Measurements from ENCODE around the gene IRX6. TPM values are rescaled to one million over a fixed set of nuclear protein-coding genes. Genes with fewer than 3 reads are reported as not detected.

Gene IRX6
- total and polyA plus RNA-seq, 2 of the 8 experiments (the other 6 are each of a cell fraction or from before 2014, with no cell fraction given) = 0.61 TPM; not detected in 1

- no peaks in the 10 kb centered on the region for H3K23me2 ChIP-seq (ENCODE audit: low read depth, low read length)
- ChIA-PET POLR2A (ENCODE audit: partially characterized antibody) (no interaction called here), CTCF (ENCODE audit: partially characterized antibody) (interaction anchor here (0.6 to 1.8 kb wide), 4 partner anchors 13 to 729 kb away, joined by 3 to 8 read pairs (median 5); partner anchors contain the start of gene IRX6)
- H4K91ac ChIP-seq (replicated peaks; ENCODE audit: insufficient read length, low read length) = no peak overlapping the region
- no peak overlapping the region for H4K8ac ChIP-seq (ENCODE audit: extremely low read depth, insufficient read depth, low read length)
- no peak overlapping the region for H2BK120ac ChIP-seq (replicated peaks; ENCODE audit: low read depth, low read length)
- no peak overlapping the region for H2AK5ac ChIP-seq (ENCODE audit: low read depth, low read length)
- H3K27me3 ChIP-seq (replicated peaks in 1 of 4; ENCODE audit: control insufficient read depth in 3 of 4, extremely low read depth in 1 of 4, insufficient read depth in 3 of 4, low read length in 3 of 4) = no peaks in the 10 kb centered on the region
- H3K4me1 ChIP-seq (replicated peaks in 1 of 4; ENCODE audit: control insufficient read depth in 3 of 4, insufficient read depth in 4 of 4, low read length in 3 of 4) = peaks cover 4 to 15% (median 9%) of the 10 kb centered on the region in 4 experiments; a peak in 6 of 7 replicates
- no peaks in the 10 kb centered on the region for H3K36me3 ChIP-seq (ENCODE audit: control insufficient read depth in 2 of 4, insufficient read depth in 4 of 4, low read length in 3 of 4)
- H4K20me1 ChIP-seq (replicated peaks in 1 of 2; ENCODE audit: control insufficient read depth in 1 of 2, insufficient read depth in 2 of 2, low read length in 2 of 2) = no peaks in the 10 kb centered on the region
- peak overlapping the region; percentile 66 for H2AFZ ChIP-seq (ENCODE audit: low read length)
- H3K27ac ChIP-seq (ENCODE audit: low read depth, low read length) = no peak overlapping the region
- no peaks in the 10 kb centered on the region for H3K79me2 ChIP-seq (ENCODE audit: control insufficient read depth in 1 of 2, insufficient read depth in 2 of 2, low read length in 2 of 2)
- no peak overlapping the region for H4K5ac ChIP-seq (ENCODE audit: insufficient read length, low read depth, low read length)
- H3K4me3 ChIP-seq (ENCODE audit: extremely low read depth in 1 of 4, insufficient read depth in 2 of 4, low read depth in 3 of 4, low read length in 4 of 4) = no peak overlapping the region
- H3K4me2 ChIP-seq (ENCODE audit: insufficient read depth in 1 of 2, low read depth in 2 of 2, low read length in 2 of 2) = peak overlapping the region; percentile 24 to 47
- no peak overlapping the region for H3K14ac ChIP-seq (ENCODE audit: insufficient read length)
- TF ChIP-seq KDM4A (IDR thresholded peaks at IDR 0.05; ENCODE audit: low read depth, low read length, severe bottlenecking) (no peak), USF2 (IDR thresholded peaks at IDR 0.05; ENCODE audit: low read length) (no peak), SP1 (IDR thresholded peaks at IDR 0.05; ENCODE audit: low read depth, low read length) (peak; percentile 51; the same call in 1 of the 2 replicates)
- no peak overlapping the region for H3K18ac ChIP-seq (ENCODE audit: extremely low read depth, low read length)
- FAIRE-seq = peak; percentile 83
- H2BK12ac ChIP-seq (ENCODE audit: low read depth, low read length) = no peak overlapping the region; the same call in 1 of the 2 replicates
- no peak overlapping the region for H2BK20ac ChIP-seq (ENCODE audit: low read length)
- DNase-seq (ENCODE audit: low read depth in 1 of 2, low spot score in 2 of 2) = no peak
- no peak overlapping the region for H3K23ac ChIP-seq (ENCODE audit: insufficient read length)
- H2BK15ac ChIP-seq (ENCODE audit: low read length) = no peak overlapping the region
- H3K9ac ChIP-seq (replicated peaks in 1 of 4; ENCODE audit: extremely low read depth in 1 of 4, low read depth in 3 of 4, low read length in 3 of 4) = no peak overlapping the region
- no peaks in the 10 kb centered on the region for H3K79me1 ChIP-seq (ENCODE audit: low read depth, low read length)
- 0 out of 4 replicates have a peak, but pooled peaks cover 0 to 6% of the 10 kb centered on the region in 2 experiments for H3K9me3 ChIP-seq (ENCODE audit: insufficient read depth in 2 of 2, low read depth in 1 of 2, low read length in 1 of 2)
- no peak overlapping the region for H2BK5ac ChIP-seq (ENCODE audit: low read depth, low read length)
- 30% methylated on average over 1 of the region's 1 CpG; no CpG with 5 or more reads in 1 of the 2 experiments for WGBS, 2 experiments (ENCODE audit: extremely low coverage in 1 of 2, insufficient coverage in 1 of 2, insufficient read length in 1 of 2, insufficient replicate concordance in 2 of 2, low coverage in 1 of 2, low lambda C conversion rate in 2 of 2, missing lambda C conversion rate in 1 of 2)
- no peak overlapping the region for H3K4ac ChIP-seq (replicated peaks; ENCODE audit: insufficient read length, low read depth, low read length)
- no peak overlapping the region for H3K56ac ChIP-seq (replicated peaks; ENCODE audit: insufficient read length, low read depth, low read length)
These were observed 31.5 kb upstream of the IRX6 start for GRCh38 chr16:55292491-55292890.
